HEK293T (cell line): Measurements from ENCODE around the gene POLR3E.

Source experiments
- FOXA1 ChIP-seq: fragments of 450-650 bp; IDR thresholded peaks from 2 replicates; pipeline ENCODE4 v1.6.1; 2016; ENCODE audit warnings: mild to moderate bottlenecking
- FOXM1 ChIP-seq: fragments of 450-650 bp; IDR thresholded peaks from 2 replicates; pipeline ENCODE4 v1.6.1; 2017; ENCODE audit warnings: mild to moderate bottlenecking, borderline replicate concordance
- L3MBTL2 ChIP-seq: fragments of 450-650 bp; conservative IDR thresholded peaks from 2 replicates; pipeline ENCODE4 v1.6.1; 2016; ENCODE audit warnings: mild to moderate bottlenecking

DNA sequence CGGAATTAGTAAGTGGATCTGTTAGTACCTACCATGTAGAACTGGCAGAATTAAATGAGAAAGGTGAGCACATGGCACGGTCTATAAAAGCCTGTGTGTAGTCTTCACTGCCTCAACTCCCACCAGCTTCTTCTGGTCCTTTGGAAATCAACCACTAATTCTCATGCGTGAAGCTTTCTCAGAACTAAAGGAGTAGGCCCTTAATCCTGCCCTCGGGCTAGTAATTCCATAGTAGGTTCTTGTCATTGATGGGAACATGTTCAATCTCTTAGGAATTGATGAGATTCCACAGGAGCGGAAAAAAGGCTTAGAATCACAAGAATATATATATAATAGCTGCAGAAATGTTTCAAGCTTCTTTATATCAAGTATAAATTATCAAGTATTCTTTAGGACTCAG is 55.5 kb downstream of the POLR3E start:
- TF ChIP-seq L3MBTL2 (no peak), FOXA1 (no peak), FOXM1 (no peak)
